Ishikawa (cell line): ENCODE results near the gene MCM7.

Experiments
- CEBPB ChIP-seq: IDR thresholded peaks from 2 replicates; pipeline ENCODE4 v1.6.1; 2012
- CREB1 ChIP-seq: IDR thresholded peaks from 2 replicates; pipeline ENCODE4 v1.6.1; 2012; ENCODE audit warnings: low read depth
- EGR1 ChIP-seq: IDR thresholded peaks from 2 replicates; pipeline ENCODE4 v1.6.1; 2012
- EP300 ChIP-seq: IDR thresholded peaks from 2 replicates; pipeline ENCODE4 v1.6.1; 2012; ENCODE audit warnings: borderline replicate concordance
- FOXM1 ChIP-seq: IDR thresholded peaks from 2 replicates; pipeline ENCODE4 v1.6.1; 2012; ENCODE audit warnings: low read depth, borderline replicate concordance
- NFIC ChIP-seq: IDR thresholded peaks from 2 replicates; pipeline ENCODE4 v1.6.1; 2012
- RAD21 ChIP-seq: IDR thresholded peaks from 2 replicates; pipeline ENCODE4 v1.6.1; 2012; ENCODE audit warnings: low read depth
- TAF1 ChIP-seq: IDR thresholded peaks from 2 replicates; pipeline ENCODE4 v1.6.1; 2012; ENCODE audit warnings: low read depth, mild to moderate bottlenecking
- TCF12 ChIP-seq: IDR thresholded peaks from 2 replicates; pipeline ENCODE4 v1.6.1; 2012; ENCODE audit warnings: low read depth
- TEAD4 ChIP-seq: IDR thresholded peaks from 2 replicates; pipeline ENCODE4 v1.6.1; 2012
- YY1 ChIP-seq: IDR thresholded peaks from 2 replicates; pipeline ENCODE4 v1.6.1; 2012; ENCODE audit warnings: low read depth
- ZBTB7A ChIP-seq: IDR thresholded peaks from 2 replicates; pipeline ENCODE4 v1.6.1; 2012; ENCODE audit warnings: low read depth
- TF ChIP-seq, protein P1 (sequence below): IDR thresholded peaks from 2 replicates; pipeline ENCODE4 v1.6.1; 2012
- TF ChIP-seq, protein P2 (sequence below): IDR thresholded peaks from 2 replicates; pipeline ENCODE4 v1.6.1; 2012; ENCODE audit warnings: low read depth, mild to moderate bottlenecking
- TF ChIP-seq, protein P3 (sequence below): IDR thresholded peaks from 2 replicates; pipeline ENCODE4 v1.6.1; 2012

Gene MCM7

DNA sequence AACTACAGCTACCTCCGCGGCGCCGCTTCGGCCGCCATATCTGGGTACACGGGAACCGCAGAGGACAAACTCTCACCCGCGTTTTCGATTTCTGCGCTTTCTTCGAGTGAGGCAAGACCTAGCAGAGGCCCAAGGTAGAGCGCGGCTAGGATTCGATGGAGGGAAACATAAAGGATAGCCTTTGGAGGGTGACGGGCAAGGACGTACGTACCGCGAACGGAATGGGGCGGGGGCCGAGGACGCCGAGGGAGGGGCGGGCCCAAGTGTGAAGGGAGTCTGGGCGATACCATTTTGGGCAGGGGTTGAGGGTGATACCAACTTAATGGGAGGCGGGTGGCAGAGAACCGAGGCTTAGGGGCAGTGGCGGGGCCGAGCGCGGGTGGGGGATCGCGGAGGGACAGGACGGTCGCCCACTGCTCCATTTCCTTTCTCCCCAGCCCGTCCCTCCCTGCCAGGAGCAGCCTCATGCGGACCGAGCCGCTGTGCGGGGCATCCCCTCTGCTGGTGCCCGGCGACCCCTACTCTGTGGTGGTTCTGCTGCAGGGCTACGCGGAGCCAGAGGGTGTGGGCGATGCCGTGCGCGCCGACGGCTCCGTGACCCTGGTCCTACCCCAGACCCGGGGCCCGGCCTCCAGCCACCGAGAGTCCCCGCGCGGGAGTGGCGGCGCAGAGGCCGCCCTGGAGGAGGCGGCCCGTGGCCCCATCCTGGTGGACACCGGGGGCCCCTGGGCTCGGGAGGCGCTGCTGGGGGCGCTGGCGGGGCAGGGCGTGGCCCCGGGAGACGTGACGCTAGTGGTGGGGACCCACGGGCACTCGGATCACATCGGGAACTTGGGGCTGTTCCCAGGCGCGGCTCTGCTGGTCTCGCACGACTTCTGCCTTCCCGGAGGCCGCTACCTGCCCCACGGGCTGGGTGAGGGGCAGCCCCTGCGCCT, 26.0 kb upstream of the MCM7 start, which contains the start of gene MBLAC1:
TSS of gene MBLAC1 (plus strand) at position 37 of the 935 bp plus-strand sequence. CDS start at position 466, 429 bp downstream.
- TF ChIP-seq RAD21 (no peak), FOXM1 (no peak), TCF12 (peak; percentile 41; the same call in 1 of the 2 replicates), EP300 (no peak; the same call in 1 of the 2 replicates), NFIC (no peak), TEAD4 (no peak), CEBPB (no peak), YY1 (peak; percentile 90), EGR1 (no peak), CREB1 (no peak), TAF1 (peak; percentile 84), ZBTB7A (peak; percentile 93)
- TF ChIP-seq, protein P1, sequence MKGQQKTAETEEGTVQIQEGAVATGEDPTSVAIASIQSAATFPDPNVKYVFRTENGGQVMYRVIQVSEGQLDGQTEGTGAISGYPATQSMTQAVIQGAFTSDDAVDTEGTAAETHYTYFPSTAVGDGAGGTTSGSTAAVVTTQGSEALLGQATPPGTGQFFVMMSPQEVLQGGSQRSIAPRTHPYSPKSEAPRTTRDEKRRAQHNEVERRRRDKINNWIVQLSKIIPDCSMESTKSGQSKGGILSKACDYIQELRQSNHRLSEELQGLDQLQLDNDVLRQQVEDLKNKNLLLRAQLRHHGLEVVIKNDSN = no peak
- TF ChIP-seq, protein P2, sequence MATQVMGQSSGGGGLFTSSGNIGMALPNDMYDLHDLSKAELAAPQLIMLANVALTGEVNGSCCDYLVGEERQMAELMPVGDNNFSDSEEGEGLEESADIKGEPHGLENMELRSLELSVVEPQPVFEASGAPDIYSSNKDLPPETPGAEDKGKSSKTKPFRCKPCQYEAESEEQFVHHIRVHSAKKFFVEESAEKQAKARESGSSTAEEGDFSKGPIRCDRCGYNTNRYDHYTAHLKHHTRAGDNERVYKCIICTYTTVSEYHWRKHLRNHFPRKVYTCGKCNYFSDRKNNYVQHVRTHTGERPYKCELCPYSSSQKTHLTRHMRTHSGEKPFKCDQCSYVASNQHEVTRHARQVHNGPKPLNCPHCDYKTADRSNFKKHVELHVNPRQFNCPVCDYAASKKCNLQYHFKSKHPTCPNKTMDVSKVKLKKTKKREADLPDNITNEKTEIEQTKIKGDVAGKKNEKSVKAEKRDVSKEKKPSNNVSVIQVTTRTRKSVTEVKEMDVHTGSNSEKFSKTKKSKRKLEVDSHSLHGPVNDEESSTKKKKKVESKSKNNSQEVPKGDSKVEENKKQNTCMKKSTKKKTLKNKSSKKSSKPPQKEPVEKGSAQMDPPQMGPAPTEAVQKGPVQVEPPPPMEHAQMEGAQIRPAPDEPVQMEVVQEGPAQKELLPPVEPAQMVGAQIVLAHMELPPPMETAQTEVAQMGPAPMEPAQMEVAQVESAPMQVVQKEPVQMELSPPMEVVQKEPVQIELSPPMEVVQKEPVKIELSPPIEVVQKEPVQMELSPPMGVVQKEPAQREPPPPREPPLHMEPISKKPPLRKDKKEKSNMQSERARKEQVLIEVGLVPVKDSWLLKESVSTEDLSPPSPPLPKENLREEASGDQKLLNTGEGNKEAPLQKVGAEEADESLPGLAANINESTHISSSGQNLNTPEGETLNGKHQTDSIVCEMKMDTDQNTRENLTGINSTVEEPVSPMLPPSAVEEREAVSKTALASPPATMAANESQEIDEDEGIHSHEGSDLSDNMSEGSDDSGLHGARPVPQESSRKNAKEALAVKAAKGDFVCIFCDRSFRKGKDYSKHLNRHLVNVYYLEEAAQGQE = no peak
- TF ChIP-seq, protein P3, sequence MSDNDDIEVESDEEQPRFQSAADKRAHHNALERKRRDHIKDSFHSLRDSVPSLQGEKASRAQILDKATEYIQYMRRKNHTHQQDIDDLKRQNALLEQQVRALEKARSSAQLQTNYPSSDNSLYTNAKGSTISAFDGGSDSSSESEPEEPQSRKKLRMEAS = peak; percentile 64

DNA sequence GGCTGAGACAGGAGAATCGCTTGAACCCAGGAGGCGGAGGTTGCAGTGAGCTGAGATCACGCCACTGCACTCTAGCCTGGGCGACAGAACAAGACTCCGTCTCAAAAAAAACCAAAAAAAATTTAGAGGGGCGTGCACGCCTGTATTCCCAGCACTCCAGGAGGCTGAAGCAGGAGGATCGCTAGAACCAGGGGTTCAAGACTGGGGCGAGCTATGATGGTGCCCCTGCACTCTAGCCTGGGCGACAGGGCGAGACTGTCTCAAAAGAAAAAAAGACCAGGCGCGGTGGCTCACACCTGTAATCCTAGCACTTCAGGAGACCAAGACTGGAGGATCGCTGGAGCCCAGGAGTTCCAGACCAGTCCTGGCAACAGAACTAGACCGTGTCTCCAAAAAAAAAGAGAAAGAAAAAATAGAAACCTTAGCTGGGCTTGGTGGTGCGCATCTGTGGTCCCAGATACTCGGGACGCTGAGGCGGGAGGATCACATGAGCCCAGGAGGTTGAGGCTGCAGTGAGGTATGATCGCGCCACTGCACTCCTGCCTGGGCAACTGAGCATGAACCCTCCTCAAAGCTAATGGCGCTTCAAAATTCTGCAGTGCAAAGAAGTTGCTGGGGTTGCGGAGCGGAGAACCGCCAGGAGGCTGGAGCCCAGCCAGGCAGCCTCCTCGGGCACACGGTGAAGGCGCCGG, 25.2 kb upstream of the MCM7 start:
- TF ChIP-seq, protein P1 = peak; percentile 50; the same call in 1 of the 2 replicates
- TF ChIP-seq EP300 (no peak), FOXM1 (0 out of 2 replicates have a peak, but pooled peaks have one; percentile 12)

DNA sequence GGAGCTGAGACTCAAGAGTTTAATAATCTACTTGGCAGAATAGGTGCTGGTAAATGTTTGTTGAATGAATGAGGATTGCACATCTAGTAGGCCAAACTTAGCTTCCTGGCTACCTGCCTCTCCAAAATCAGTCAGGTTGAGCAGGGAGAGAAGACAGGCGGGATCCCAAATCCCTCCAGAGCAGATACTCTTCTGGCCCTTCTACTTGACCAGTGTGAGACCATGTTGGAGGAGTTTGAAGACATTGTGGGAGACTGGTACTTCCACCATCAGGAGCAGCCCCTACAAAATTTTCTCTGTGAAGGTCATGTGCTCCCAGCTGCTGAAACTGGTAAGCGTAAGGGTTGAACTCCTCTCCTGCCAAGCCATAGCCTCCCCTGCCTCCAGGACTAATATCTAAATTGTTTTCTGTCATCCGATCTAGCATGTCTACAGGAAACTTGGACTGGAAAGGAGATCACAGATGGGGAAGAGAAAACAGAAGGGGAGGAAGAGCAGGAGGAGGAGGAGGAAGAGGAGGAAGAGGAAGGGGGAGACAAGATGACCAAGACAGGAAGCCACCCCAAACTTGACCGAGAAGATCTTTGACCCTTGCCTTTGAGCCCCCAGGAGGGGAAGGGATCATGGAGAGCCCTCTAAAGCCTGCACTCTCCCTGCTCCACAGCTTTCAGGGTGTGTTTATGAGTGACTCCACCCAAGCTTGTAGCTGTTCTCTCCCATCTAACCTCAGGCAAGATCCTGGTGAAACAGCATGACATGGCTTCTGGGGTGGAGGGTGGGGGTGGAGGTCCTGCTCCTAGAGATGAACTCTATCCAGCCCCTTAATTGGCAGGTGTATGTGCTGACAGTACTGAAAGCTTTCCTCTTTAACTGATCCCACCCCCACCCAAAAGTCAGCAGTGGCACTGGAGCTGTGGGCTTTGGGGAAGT, 23.4 kb upstream of the MCM7 start:
- TF ChIP-seq, protein P3 = no peak
- TF ChIP-seq, protein P1 = no peak
- no peak for TF ChIP-seq NFIC
- no peak for TF ChIP-seq TCF12
- no peak for TF ChIP-seq ZBTB7A
- no peak for TF ChIP-seq EP300
- no peak for TF ChIP-seq EGR1
- TF ChIP-seq, protein P2 = no peak

DNA sequence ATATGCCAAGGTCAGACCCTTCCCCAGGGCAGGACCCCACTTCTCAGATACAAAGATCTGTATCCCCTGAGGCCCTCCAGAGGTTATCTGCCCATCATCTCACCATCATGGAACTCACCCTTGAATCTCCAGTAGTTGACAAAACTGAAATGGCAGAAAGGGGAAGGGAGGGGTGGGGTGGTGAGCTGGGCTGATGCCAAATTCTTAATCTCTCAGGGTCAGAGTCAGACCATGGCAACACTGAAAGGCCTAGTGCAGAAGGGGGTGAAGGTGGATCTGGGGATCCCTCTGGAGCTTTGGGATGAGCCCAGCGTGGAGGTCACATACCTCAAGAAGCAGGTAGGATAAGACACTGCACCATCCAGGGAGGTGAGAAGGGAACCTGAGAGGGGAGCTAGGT, 21.4 kb upstream of the MCM7 start:
- TF ChIP-seq FOXM1 (no peak), RAD21 (no peak), NFIC (no peak), ZBTB7A (no peak), TAF1 (no peak), YY1 (no peak), TCF12 (no peak), CEBPB (no peak), EP300 (no peak), TEAD4 (no peak), EGR1 (no peak), CREB1 (no peak)
- TF ChIP-seq, protein P3 = no peak
- TF ChIP-seq, protein P1 = no peak
- TF ChIP-seq, protein P2 = no peak
